Measurements from ENCODE around the gene SMIM41.
"Not testable (repeated sequence)": the region's sequence is repeated elsewhere in the genome, so short reads cannot be mapped to it uniquely, and the experiment has no call there.

SMIM41 gene

GRCh38 chr12:52085682-52086180 lies 6.2 kb downstream of the SMIM41 start:
- no peak for DNase-seq (ENCODE audit: low spot score)

GRCh38 chr12:52086366-52086765 lies 6.9 kb downstream of the SMIM41 start:
- peak; percentile 48 for DNase-seq (ENCODE audit: low spot score)

- no peak for DNase-seq (ENCODE audit: low spot score)
Measured at GRCh38 chr12:52086944-52087835, 7.7 kb downstream of the SMIM41 start.

- no peak for DNase-seq (ENCODE audit: low spot score)
Measured at GRCh38 chr12:52087961-52088820, 8.7 kb downstream of the SMIM41 start.

GRCh38 chr12:52089491-52089890 lies 10.0 kb downstream of the SMIM41 start:
- no peak for DNase-seq (ENCODE audit: low spot score)

- DNase-seq (ENCODE audit: low spot score), result no peak
Measured at GRCh38 chr12:52090291-52090690, 10.8 kb downstream of the SMIM41 start.

- DNase-seq (ENCODE audit: low spot score), result no peak
Measured at GRCh38 chr12:52091061-52091460, 11.6 kb downstream of the SMIM41 start.

- no peak for DNase-seq (ENCODE audit: low spot score)
Measured at GRCh38 chr12:52091869-52092268, 12.4 kb downstream of the SMIM41 start.

GRCh38 chr12:52093346-52093745 lies 13.8 kb downstream of the SMIM41 start:
- DNase-seq (ENCODE audit: low spot score), result no peak

- no peak for DNase-seq (ENCODE audit: low spot score)
Measured at GRCh38 chr12:52096332-52097044, 17.0 kb downstream of the SMIM41 start.

- DNase-seq (ENCODE audit: low spot score), result no peak
Measured at GRCh38 chr12:52097045-52097666, 17.7 kb downstream of the SMIM41 start.

GRCh38 chr12:52104431-52105089 lies 25.1 kb downstream of the SMIM41 start:
- DNase-seq (ENCODE audit: low spot score), result not testable (repeated sequence)

GRCh38 chr12:52116222-52117125 lies 37.0 kb downstream of the SMIM41 start:
- not testable (repeated sequence) for DNase-seq (ENCODE audit: low spot score)

GRCh38 chr12:52117806-52118475 lies 38.4 kb downstream of the SMIM41 start:
- not testable (repeated sequence) for DNase-seq (ENCODE audit: low spot score)

GRCh38 chr12:52119398-52120254 lies 40.1 kb downstream of the SMIM41 start:
- DNase-seq (ENCODE audit: low spot score), result peak; percentile 16

GRCh38 chr12:52120951-52121823 lies 41.7 kb downstream of the SMIM41 start:
- DNase-seq (ENCODE audit: low spot score), result no peak

- DNase-seq (ENCODE audit: low spot score), result peak; percentile 80
Measured at GRCh38 chr12:52121824-52122539, 42.5 kb downstream of the SMIM41 start.
